Left renal cortex interstitium (tissue), 4 donors: Measurements from ENCODE around the gene APOBEC3G. TPM values are rescaled to one million over a fixed set of nuclear protein-coding genes. Genes with fewer than 3 reads are reported as not detected.

Source experiments
- polyA plus RNA-seq, 4 donors: library from polyadenylated mRNA; unstranded; fragments of 120-200 nt; gene quantifications; one replicate each; pipeline ENCODE4 v1.2.1, GENCODE V29; 2013; ENCODE audit not compliant: insufficient read length in 4 of 4

Gene APOBEC3G
- polyA plus RNA-seq, 4 donors: 7.5 to 11.1 (median 8.5) TPM

Other genes starting within 250 kb of the APOBEC3G start
- 1 to 10 TPM; 4.3 to 4.8 (median 4.7) TPM for gene NPTXR, start 233.2 kb upstream of the APOBEC3G start, polyA plus RNA-seq
- gene CBX6, start 205.1 kb upstream of the APOBEC3G start, polyA plus RNA-seq: 10 to 100 TPM; 35.9 to 50.8 (median 43.0) TPM
- under 1 TPM in 3 of 4 donors, not detected in 1; 0.17 to 0.46 (median 0.42) TPM for gene APOBEC3A, start 119.7 kb upstream of the APOBEC3G start, polyA plus RNA-seq
- 1 to 10 TPM; 5.9 to 7.5 (median 6.8) TPM for gene APOBEC3B, start 94.9 kb upstream of the APOBEC3G start, polyA plus RNA-seq
- gene APOBEC3C, start 63.0 kb upstream of the APOBEC3G start, polyA plus RNA-seq: 10 to 100 TPM in 2 of 4 donors, 1 to 10 TPM in 2; 9.4 to 10.7 (median 10.2) TPM
- gene APOBEC3D, start 56.1 kb upstream of the APOBEC3G start, polyA plus RNA-seq: 1 to 10 TPM in 2 of 4 donors, under 1 TPM in 2; 0.92 to 2.0 (median 1.4) TPM
- gene APOBEC3F, start 36.4 kb upstream of the APOBEC3G start, polyA plus RNA-seq: 10 to 100 TPM in 1 of 4 donors, 1 to 10 TPM in 3; 6.8 to 10.4 (median 8.8) TPM
- under 1 TPM in 2 of 4 donors, not detected in 2; 0.24 to 0.30 TPM for gene APOBEC3H, start 20.0 kb downstream of the APOBEC3G start, polyA plus RNA-seq
- gene CBX7, start 75.4 kb downstream of the APOBEC3G start, polyA plus RNA-seq: 10 to 100 TPM in 3 of 4 donors, 1 to 10 TPM in 1; 8.4 to 11.6 (median 10.1) TPM
- gene PDGFB, start 167.7 kb downstream of the APOBEC3G start, polyA plus RNA-seq: 10 to 100 TPM; 13.0 to 17.4 (median 14.8) TPM
- 1,000 to 10,000 TPM; 2,902 to 3,578 (median 3,212) TPM for gene RPL3, start 242.3 kb downstream of the APOBEC3G start, polyA plus RNA-seq